Measurements from ENCODE around the gene GMPR. TPM values are rescaled to one million over a fixed set of nuclear protein-coding genes. Genes with fewer than 3 reads are reported as not detected.

The GMPR gene
- polyA plus RNA-seq, 1 donor (not counting 4 experiments of a cell fraction or from before 2014, with no cell fraction given): 0.50 TPM

DNA sequence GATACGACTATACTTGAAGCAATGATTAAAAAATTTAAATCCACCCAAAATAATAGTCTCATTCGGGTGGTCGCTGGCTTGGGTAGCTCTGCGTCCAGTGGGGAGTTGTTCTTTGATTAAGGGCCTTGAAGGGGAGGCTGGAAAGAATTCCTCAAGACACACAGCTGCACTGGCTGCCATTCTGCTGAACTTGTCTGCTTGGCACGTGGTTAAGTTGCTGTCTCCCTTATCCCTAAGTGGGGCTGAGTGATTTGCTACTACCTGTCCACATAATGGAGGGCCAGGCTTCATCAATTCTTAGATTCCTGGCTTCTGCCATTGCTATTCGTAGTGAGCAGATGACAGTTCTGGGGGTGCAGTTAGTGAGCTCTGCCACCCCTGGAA, 98.5 kb downstream of the GMPR start:
- peak overlapping the region; percentile 19 for H3K27ac ChIP-seq (ENCODE audit: control insufficient read depth, insufficient read depth, low read length)
- peak overlapping the region in 1 of 3 experiments; percentile 5 for H3K4me3 ChIP-seq (ENCODE audit: control insufficient read depth in 2 of 3, extremely low read depth in 1 of 3, insufficient read depth in 2 of 3, low read depth in 1 of 3, low read length in 3 of 3)
- peak overlapping the region; percentile 17 for H2AFZ ChIP-seq (ENCODE audit: control insufficient read depth, low read length)
- H3K9me1 ChIP-seq (ENCODE audit: control insufficient read depth, extremely low read depth, insufficient read depth, low read length): no peaks in the 10 kb centered on the region
- no peaks in the 10 kb centered on the region for H4K20me1 ChIP-seq (ENCODE audit: control insufficient read depth, extremely low read depth, insufficient read depth, low read length)
- H3K36me3 ChIP-seq (ENCODE audit: control insufficient read depth in 2 of 2, extremely low read depth in 1 of 2, insufficient read depth in 2 of 2, low read length in 2 of 2): no peaks in the 10 kb centered on the region
- TF ChIP-seq EZH2 (IDR thresholded peaks at IDR 0.05; ENCODE audit: low read length): no peak
- TF ChIP-seq, protein P1, sequence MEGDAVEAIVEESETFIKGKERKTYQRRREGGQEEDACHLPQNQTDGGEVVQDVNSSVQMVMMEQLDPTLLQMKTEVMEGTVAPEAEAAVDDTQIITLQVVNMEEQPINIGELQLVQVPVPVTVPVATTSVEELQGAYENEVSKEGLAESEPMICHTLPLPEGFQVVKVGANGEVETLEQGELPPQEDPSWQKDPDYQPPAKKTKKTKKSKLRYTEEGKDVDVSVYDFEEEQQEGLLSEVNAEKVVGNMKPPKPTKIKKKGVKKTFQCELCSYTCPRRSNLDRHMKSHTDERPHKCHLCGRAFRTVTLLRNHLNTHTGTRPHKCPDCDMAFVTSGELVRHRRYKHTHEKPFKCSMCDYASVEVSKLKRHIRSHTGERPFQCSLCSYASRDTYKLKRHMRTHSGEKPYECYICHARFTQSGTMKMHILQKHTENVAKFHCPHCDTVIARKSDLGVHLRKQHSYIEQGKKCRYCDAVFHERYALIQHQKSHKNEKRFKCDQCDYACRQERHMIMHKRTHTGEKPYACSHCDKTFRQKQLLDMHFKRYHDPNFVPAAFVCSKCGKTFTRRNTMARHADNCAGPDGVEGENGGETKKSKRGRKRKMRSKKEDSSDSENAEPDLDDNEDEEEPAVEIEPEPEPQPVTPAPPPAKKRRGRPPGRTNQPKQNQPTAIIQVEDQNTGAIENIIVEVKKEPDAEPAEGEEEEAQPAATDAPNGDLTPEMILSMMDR (optimal IDR thresholded peaks at IDR 0.05 in 1 of 3, IDR thresholded peaks at IDR 0.05 in 1 of 3, conservative IDR thresholded peaks at IDR 0.05 in 1 of 3; ENCODE audit: extremely low read depth in 1 of 3, insufficient read depth in 2 of 3, low read length in 3 of 3): no peak
- no peaks in the 10 kb centered on the region for H3K79me2 ChIP-seq (ENCODE audit: control insufficient read depth, insufficient read depth, low read length)
- DNase-seq (ENCODE audit: low read depth, low spot score) (no peak), FAIRE-seq (no peak)
- H3K9ac ChIP-seq (ENCODE audit: control insufficient read depth, extremely low read depth, insufficient read depth, low read length): peak overlapping the region; percentile 35
- no peaks in the 10 kb centered on the region for H3K27me3 ChIP-seq (ENCODE audit: control insufficient read depth, extremely low read depth, insufficient read depth, low read length)
- H3K4me2 ChIP-seq (ENCODE audit: control insufficient read depth, extremely low read depth, insufficient read depth, low read depth, low read length): peak overlapping the region; percentile 46
- H3K4me1 ChIP-seq (ENCODE audit: control insufficient read depth, extremely low read depth, insufficient read depth, low read length): peaks cover 66% of the 10 kb centered on the region
- dilution Hi-C loops (cut with MboI; ENCODE audit: extremely low pct_ligation_motif_present, low sequenced_read_pairs): no loop called here
- H3K9me3 ChIP-seq (ENCODE audit: control insufficient read depth, low read depth, low read length): no peaks in the 10 kb centered on the region

- peak overlapping the region; percentile 35 for H3K9ac ChIP-seq (ENCODE audit: control insufficient read depth, extremely low read depth, insufficient read depth, low read length)
- H3K4me2 ChIP-seq (ENCODE audit: control insufficient read depth, extremely low read depth, insufficient read depth, low read depth, low read length): peak overlapping the region; percentile 46
- dilution Hi-C loops (cut with MboI; ENCODE audit: extremely low pct_ligation_motif_present, low sequenced_read_pairs): no loop called here
These were observed 99.0 kb downstream of the GMPR start for GRCh38 chr6:16337295-16337975.

More at GRCh38 chr6:16337295-16337975, 99.0 kb downstream of the GMPR start:
- Histone ChIP-seq H3K4me3 (ENCODE audit: control insufficient read depth in 2 of 3, extremely low read depth in 1 of 3, insufficient read depth in 2 of 3, low read depth in 1 of 3, low read length in 3 of 3) (no peak overlapping the region), H3K27me3 (ENCODE audit: control insufficient read depth, extremely low read depth, insufficient read depth, low read length) (no peaks in the 10 kb centered on the region), H4K20me1 (ENCODE audit: control insufficient read depth, extremely low read depth, insufficient read depth, low read length) (no peaks in the 10 kb centered on the region), H3K4me1 (ENCODE audit: control insufficient read depth, extremely low read depth, insufficient read depth, low read length) (peaks cover 67% of the 10 kb centered on the region), H3K27ac (ENCODE audit: control insufficient read depth, insufficient read depth, low read length) (peak overlapping the region; percentile 19), H3K9me1 (ENCODE audit: control insufficient read depth, extremely low read depth, insufficient read depth, low read length) (no peaks in the 10 kb centered on the region), H3K79me2 (ENCODE audit: control insufficient read depth, insufficient read depth, low read length) (no peaks in the 10 kb centered on the region), H3K9me3 (ENCODE audit: control insufficient read depth, low read depth, low read length) (no peaks in the 10 kb centered on the region), H2AFZ (ENCODE audit: control insufficient read depth, low read length) (peak overlapping the region; percentile 17), H3K36me3 (ENCODE audit: control insufficient read depth in 2 of 2, extremely low read depth in 1 of 2, insufficient read depth in 2 of 2, low read length in 2 of 2) (no peaks in the 10 kb centered on the region)
- TF ChIP-seq, protein P1 (optimal IDR thresholded peaks at IDR 0.05 in 1 of 3, IDR thresholded peaks at IDR 0.05 in 1 of 3, conservative IDR thresholded peaks at IDR 0.05 in 1 of 3; ENCODE audit: extremely low read depth in 1 of 3, insufficient read depth in 2 of 3, low read length in 3 of 3): no peak
- TF ChIP-seq EZH2 (IDR thresholded peaks at IDR 0.05; ENCODE audit: low read length): no peak
- no peak for FAIRE-seq
- no peak for DNase-seq (ENCODE audit: low read depth, low spot score)

All from keratinocyte (primary cell).